A549 (cell line): ENCODE data around the gene CAP2. TPM values are rescaled to one million over a fixed set of nuclear protein-coding genes. Genes with fewer than 3 reads are reported as not detected.

Source experiments
- ATAC-seq, 2 experiments: fragments of 200-7000 bp in 1 of 2; fragments of >200 bp in 1 of 2; cut with Nextera tagmentation in 1 of 2; cut with Tn5 transposase in 1 of 2; 3 replicates each; pipeline versions ENCODE4 v1.8.0 to v1.9.1; 2018 to 2020; ENCODE audit warnings: mild to moderate bottlenecking in 1 of 2, moderate library complexity in 1 of 2
- CTCF ChIA-PET: fragments of 300-600 bp; sonication (Branson Sonifier 250); formaldehyde crosslinking; extraction: SDS; loops from one replicate; lab custom pipeline; 2021; ENCODE audit warnings: antibody characterized with exemption, inconsistent platforms; lab: Yijun Ruan, JAX
- POLR2A ChIA-PET: fragments of 350-600 bp; formaldehyde crosslinking; extraction: SDS; loops from one replicate; lab custom pipeline; 2021; ENCODE audit warnings: antibody characterized with exemption, inconsistent platforms; lab: Yijun Ruan, JAX
- DNase-seq, 2 experiments: peaks; one replicate each; pipeline versions ENCODE4 v3.0.0 to v3.0.0-alpha.2; 2011 to 2016; ENCODE audit warnings: low read depth in 1 of 2, low spot score in 1 of 2
- FAIRE-seq: peaks from 2 replicates; lab custom pipeline; 2011; peaks lifted over from hg19 to GRCh38; lab: Jason Lieb, UNC
- H3K27ac ChIP-seq, 2 experiments: fragments of >200 bp; sonication (Bioruptor Twin); formaldehyde crosslinking; 3 replicates each; pipeline ENCODE4 v1.5.1; 2016 to 2017
- H3K4me1 ChIP-seq: fragments of >200 bp; sonication (Bioruptor Twin); formaldehyde crosslinking; 3 replicates; pipeline ENCODE4 v1.6.1; 2016
- H3K4me2 ChIP-seq: fragments of >200 bp; sonication (Bioruptor Twin); formaldehyde crosslinking; 3 replicates; pipeline ENCODE4 v1.6.1; 2016
- H3K4me3 ChIP-seq: fragments of >200 bp; sonication (Bioruptor Twin); formaldehyde crosslinking; 3 replicates; pipeline ENCODE4 v1.5.1; 2016
- H3K9me3 ChIP-seq: fragments of >200 bp; sonication (Bioruptor Twin); formaldehyde crosslinking; 3 replicates; pipeline ENCODE4 v1.6.1; 2016
- BCL3 ChIP-seq: fragments of >200 bp; sonication (Bioruptor Twin); formaldehyde crosslinking; IDR thresholded peaks from 3 replicates; pipeline ENCODE4 v1.6.1; 2016
- CBX2 ChIP-seq: fragments of 200-600 bp; sonication (generic); IDR thresholded peaks from 2 replicates; pipeline ENCODE4 v1.6.1; 2016; ENCODE audit warnings: low read depth, mild to moderate bottlenecking, borderline replicate concordance
- CTCF ChIP-seq: fragments of >200 bp; sonication (Bioruptor Twin); formaldehyde crosslinking; IDR thresholded peaks from 3 replicates; pipeline ENCODE4 v1.5.1; 2016
- EP300 ChIP-seq, 2 experiments: fragments of >200 bp; sonication (Bioruptor Twin); formaldehyde crosslinking; IDR thresholded peaks; 2 replicates in 1 of 2; 3 replicates in 1 of 2; pipeline ENCODE4 v1.6.1; 2016 to 2017
- FOSB ChIP-seq: fragments of 250-450 bp; sonication (Bioruptor Pico); IDR thresholded peaks from 2 replicates; pipeline ENCODE4 v1.5.0; 2020; ENCODE audit warnings: mild to moderate bottlenecking, moderate library complexity
- HES2 ChIP-seq: fragments of >200 bp; sonication (Bioruptor Twin); formaldehyde crosslinking; IDR thresholded peaks from 2 replicates; pipeline ENCODE4 v1.6.1; 2016
- HEYL ChIP-seq: fragments of 250-450 bp; sonication (Bioruptor Pico); IDR thresholded peaks from 2 replicates; pipeline ENCODE4 v1.8.0; 2021; ENCODE audit warnings: mild to moderate bottlenecking, moderate library complexity
- HMGXB4 ChIP-seq: fragments of 250-450 bp; sonication (Bioruptor Pico); IDR thresholded peaks from 2 replicates; pipeline ENCODE4 v1.5.0; 2021; ENCODE audit warnings: mild to moderate bottlenecking, moderate library complexity, borderline replicate concordance
- JUN ChIP-seq, 2 experiments: fragments of >200 bp; sonication (Bioruptor Twin); formaldehyde crosslinking; IDR thresholded peaks; 2 replicates in 1 of 2; 3 replicates in 1 of 2; pipeline ENCODE4 v1.6.1; 2016 to 2017
- MAFK ChIP-seq: fragments of 450-650 bp; IDR thresholded peaks from 2 replicates; pipeline ENCODE4 v1.6.1; 2014; ENCODE audit not compliant: partially characterized antibody
- MYC ChIP-seq: IDR thresholded peaks from 2 replicates; pipeline ENCODE4 v1.6.1; 2012; ENCODE audit warnings: mild to moderate bottlenecking, inconsistent platforms, low read length, improper control_type of control experiment, borderline replicate concordance
- NFE2L2 ChIP-seq: fragments of 150-350 bp; conservative IDR thresholded peaks from 2 replicates; pipeline ENCODE4 v1.6.1; 2014; ENCODE audit warnings: low read length
- PBX3 ChIP-seq: IDR thresholded peaks from 2 replicates; pipeline ENCODE4 v1.6.1; 2012
- PHF8 ChIP-seq: fragments of 200-600 bp; sonication (generic); IDR thresholded peaks from 2 replicates; pipeline ENCODE4 v1.6.1; 2016; ENCODE audit warnings: low read depth, mild to moderate bottlenecking, antibody characterized with exemption, moderate library complexity, borderline replicate concordance
- POLR2A ChIP-seq: IDR thresholded peaks from 2 replicates; pipeline ENCODE4 v1.6.1; 2012; ENCODE audit warnings: mild to moderate bottlenecking, low read length
- RARB ChIP-seq: fragments of 250-450 bp; sonication (Bioruptor Pico); IDR thresholded peaks from 2 replicates; pipeline ENCODE4 v1.8.0; 2021; ENCODE audit warnings: mild to moderate bottlenecking, moderate library complexity
- REST ChIP-seq: fragments of 200-600 bp; sonication (generic); IDR thresholded peaks from 2 replicates; pipeline ENCODE4 v1.6.1; 2016; ENCODE audit warnings: antibody characterized with exemption, mild to moderate bottlenecking, moderate library complexity
- RFX5 ChIP-seq: fragments of 450-650 bp; IDR thresholded peaks from 2 replicates; pipeline ENCODE4 v1.7.1; 2014; ENCODE audit warnings: antibody characterized with exemption, mild to moderate bottlenecking, moderate library complexity
- RNF2 ChIP-seq: fragments of 200-600 bp; sonication (generic); IDR thresholded peaks from 2 replicates; pipeline ENCODE4 v1.6.1; 2016; ENCODE audit warnings: low read depth, mild to moderate bottlenecking, antibody characterized with exemption, moderate library complexity, borderline replicate concordance
- WGBS: methylation state at CpG from one replicate; pipeline ENCODE4 v1.1.6; 2017; ENCODE audit errors: missing lambda C conversion rate; 5-methylcytosine and 5-hydroxymethylcytosine counted together
- polyA plus RNA-seq, 4 experiments: library from polyadenylated mRNA; depleted of rRNA in 3 of 4; stranded (reverse); fragments of >200 nt; fragmentation: RNase III in 1 of 4; extraction: RNeasy Plus Mini Kit Qiagen cat#74134 plus additional on column Dnase treatment in 1 of 4; gene quantifications; 2 replicates in 3 of 4; 3 replicates in 1 of 4; pipeline ENCODE4 v1.2.3, GENCODE V29; 2011 to 2017

CAP2 gene
- polyA plus RNA-seq, 2 of the 4 experiments (the other 2 are of a cell fraction), result 27.2 to 43.3 TPM

GRCh38 chr6:17506962-17507361 lies 113.6 kb downstream of the CAP2 start:
- FAIRE-seq (no peak), DNase-seq (no peak), ATAC-seq (no peak)
- CTCF ChIA-PET, result no interaction called here
- no peak for TF ChIP-seq EP300 (IDR thresholded peaks at IDR 0.05)
- TF ChIP-seq HES2, result no peak
- no peak for TF ChIP-seq RNF2
- TF ChIP-seq CTCF, result no peak
- no peak for TF ChIP-seq HMGXB4 (CRISPR knock-in tag)
- TF ChIP-seq FOSB (CRISPR knock-in tag), result no peak
- TF ChIP-seq RARB (CRISPR knock-in tag), result no peak
- TF ChIP-seq JUN (IDR thresholded peaks at IDR 0.05), result no peak
- no peak for TF ChIP-seq PBX3
- TF ChIP-seq MAFK, result no peak
- TF ChIP-seq MYC, result no peak
- no peak for TF ChIP-seq PHF8
- TF ChIP-seq REST, result no peak
- no peak for TF ChIP-seq NFE2L2
- no peak for TF ChIP-seq RFX5
- no peak for TF ChIP-seq CBX2
- no peak for TF ChIP-seq POLR2A
- no peak for TF ChIP-seq BCL3
- no peak for TF ChIP-seq HEYL (CRISPR knock-in tag)
- Histone ChIP-seq H3K4me1 (peaks cover 12% of the 10 kb centered on the region; the same call in 2 of the 3 replicates), H3K4me3 (no peak overlapping the region), H3K4me2 (no peak overlapping the region), H3K27ac (no peak overlapping the region), H3K9me3 (no peaks in the 10 kb centered on the region)
- POLR2A ChIA-PET, result no interaction called here
- 95% methylated on average over 12 of the region's 12 CpGs for whole genome bisulfite sequencing
